Activated effector memory CD4-positive, alpha-beta T cell treated with anti-CD3 and anti-CD28 coated beads, Interleukin-2, amount 50 U/mL, for 16 hours (primary cell): ENCODE measurements around the gene ACTR3.

ENCODE experiments used
- DNase-seq: peaks from one replicate; pipeline ENCODE4 v3.0.0-alpha.2; 2020

Gene ACTR3

DNA sequence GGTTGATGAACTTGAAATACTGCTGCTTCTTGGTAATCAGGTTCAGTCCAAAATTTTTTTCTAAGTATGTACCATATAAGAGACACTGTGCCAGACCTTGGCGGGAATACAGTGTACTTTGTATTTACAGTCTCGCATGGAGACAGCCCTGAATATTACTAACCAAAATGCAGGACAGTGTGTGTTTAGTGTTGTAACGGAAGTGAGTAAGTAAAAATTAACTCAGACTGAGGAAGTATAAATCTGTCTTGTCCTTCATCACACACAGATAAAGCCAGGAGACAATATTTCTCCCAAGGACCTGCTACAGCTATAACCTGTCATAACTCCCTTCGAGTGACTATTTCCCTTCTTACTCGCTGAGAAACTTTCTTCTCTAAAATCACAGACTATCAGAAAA is 76.9 kb downstream of the ACTR3 start:
- DNase-seq, result no peak

DNA sequence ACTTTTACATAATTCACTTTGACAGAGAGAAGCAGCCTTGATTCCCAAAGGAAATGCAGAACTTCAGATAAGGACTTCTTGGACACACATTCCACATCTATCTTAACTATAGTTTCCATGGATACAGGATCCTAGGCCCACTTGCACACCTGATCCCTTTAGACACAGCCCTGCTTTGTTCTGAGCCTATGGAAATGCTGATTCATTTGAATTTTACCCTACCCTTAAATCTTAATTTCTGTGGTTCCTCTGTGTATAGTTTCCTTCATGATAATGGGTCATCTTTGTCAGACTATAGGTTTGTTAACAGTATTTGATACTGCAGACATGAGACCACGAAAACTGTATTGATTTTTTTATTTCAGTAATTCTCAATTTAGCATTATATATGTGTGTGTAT is 77.4 kb downstream of the ACTR3 start:
- DNase-seq, result no peak

DNA sequence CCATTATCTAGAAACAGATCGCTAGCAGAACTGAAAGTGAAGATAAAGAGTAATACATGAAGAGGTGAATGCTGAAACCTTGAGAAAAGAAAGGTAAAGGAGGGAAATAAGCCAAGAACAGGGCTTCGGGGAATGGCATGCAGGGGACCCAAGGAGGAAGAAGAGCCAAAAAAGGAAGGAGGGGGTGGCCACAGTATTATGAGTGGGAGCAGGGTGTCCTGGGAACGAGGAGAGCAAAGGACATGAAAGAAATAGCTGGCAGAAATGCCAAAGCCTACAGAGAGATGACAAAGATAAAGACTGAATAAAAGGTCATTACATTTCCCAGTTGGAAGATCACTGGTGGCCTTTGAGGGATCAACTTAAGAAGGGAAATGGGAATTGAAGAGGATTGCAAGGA is 82.9 kb downstream of the ACTR3 start:
- DNase-seq, result no peak

DNA sequence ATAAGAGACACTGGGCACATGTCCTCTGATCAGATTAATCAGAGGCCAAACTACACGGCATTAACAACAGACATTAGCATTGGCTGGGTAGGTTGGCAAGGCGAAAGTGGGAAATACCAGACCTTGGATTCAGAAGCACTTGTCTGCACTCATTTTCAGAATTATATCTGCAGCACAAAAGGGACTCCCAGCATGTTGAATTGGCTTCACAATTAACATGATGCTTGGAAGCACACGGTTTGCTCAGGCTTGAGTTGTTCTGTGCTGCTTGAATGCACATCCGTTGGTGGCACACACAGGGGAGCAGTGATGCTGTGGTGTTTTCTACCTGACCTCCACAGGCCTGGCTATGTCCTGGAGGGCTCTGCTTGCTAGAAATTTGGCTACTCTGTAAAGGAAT is 83.9 kb downstream of the ACTR3 start:
- no peak for DNase-seq

DNA sequence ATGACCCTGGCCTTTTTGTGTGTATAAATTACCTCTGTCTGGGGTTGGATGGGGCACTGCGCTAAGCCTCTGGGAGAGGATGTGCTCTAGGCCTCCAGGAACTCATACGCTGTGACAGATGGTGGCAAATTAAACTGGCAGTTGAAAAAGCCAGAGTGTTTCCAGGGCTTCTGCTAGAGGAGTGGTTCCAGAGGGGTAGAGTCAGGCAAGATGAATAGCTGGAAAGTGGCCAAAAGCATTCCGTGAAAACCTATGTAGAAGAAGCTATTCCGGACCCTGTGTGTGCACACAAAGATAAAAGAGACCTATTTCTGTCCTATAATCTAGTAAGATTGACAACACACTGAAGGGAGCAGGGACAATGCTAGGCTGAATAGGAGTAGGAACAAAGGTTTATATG is 84.8 kb downstream of the ACTR3 start:
- DNase-seq, result no peak

DNA sequence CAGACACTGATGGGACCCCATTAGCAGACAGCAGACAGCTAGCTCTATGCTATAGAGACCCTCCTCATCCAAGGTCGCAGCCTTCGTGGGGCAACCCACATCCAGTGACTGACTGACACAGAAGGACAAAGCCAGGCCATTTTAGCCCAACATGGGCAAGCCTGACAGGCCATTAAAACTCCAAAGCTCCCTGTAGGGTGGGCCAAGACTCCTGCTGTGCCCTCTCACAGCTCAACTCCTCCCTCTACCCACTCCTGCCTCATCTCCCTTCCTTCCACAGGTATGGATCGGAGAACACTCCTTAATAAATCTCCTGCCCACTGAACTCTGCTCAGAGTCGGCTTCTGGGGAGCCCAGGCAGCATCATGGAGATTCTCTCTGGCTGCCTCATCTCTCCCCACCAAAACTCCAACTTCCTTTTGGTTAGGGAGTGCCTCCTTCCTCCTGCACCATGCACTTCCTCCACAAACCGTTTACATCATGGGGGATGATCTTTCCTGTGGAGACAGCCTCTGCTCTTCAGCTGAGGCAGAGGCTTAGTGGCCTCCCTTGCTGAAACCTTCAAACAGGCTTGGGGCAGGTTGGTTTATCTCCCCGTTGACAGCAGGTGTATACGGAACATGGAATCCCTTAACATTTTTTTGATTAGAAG is 86.5 kb downstream of the ACTR3 start:
- DNase-seq, result no peak

DNA sequence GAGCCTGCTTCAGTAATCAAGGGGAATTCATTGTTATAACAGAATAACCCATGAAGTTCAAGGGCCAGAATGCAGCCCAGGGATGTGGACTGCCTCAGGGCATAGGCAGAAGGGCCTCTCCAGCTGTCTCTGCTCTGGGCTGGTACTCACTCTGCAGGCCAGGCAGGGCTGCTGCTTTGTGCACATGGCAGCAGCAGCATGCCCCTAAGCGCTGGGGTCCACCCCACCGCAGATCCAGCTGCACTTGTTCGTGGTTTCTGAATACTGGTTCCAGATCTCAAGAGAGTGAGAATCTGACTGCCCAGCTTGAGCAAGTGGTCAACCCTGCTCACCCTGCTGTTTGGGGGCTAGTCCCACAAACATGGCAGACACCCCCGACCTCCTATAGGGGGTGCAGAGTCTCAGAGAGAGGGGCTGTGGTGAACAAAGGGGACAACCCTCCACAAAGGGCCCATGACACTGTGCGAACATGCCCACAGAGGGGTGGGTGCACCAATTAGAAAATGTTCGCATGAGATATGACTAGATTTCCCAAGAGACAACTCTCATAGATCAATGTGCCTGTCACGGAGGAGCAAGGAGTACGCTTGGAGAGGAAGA is 87.3 kb downstream of the ACTR3 start:
- DNase-seq, result no peak

DNA sequence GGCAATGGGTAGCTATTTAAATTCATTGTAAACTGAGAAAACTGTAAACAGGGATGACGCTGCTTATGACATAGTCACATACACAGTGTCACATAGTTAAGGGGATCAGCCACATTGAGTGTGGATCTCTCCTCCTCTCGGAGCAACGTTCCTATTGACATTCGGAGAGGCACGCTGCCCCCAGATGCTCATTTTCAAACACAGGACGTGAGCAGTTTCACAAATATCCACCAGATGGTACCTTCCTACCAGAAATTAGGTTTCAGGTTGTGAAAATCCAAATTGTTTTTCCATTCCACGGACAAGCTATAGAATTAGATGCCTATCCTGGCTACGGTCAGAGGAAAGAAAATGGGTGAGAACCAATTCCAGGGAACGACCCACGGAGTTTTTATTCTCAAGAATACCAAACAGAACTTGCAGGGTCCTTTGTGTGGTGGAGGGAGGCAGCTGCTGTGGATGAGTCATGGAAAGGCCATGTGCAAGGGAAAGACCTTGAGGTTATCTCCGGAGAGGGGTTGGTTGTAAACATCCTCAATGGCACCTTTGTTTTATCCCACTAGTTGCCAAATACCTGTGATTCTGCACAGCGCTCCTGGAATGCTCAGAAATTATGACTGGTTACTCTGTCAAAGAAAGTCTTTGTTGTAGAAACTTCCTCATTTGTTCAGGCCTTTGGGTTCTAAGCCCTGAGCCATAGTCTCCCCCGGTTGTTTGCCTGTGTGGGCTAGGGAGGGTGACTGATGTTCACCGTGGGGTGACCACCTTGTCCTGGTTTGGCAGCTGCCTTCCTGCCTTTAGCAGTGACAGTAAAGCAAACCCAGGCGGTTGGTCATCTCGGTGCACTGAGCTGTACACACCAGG is 88.0 kb downstream of the ACTR3 start:
- DNase-seq, result no peak

DNA sequence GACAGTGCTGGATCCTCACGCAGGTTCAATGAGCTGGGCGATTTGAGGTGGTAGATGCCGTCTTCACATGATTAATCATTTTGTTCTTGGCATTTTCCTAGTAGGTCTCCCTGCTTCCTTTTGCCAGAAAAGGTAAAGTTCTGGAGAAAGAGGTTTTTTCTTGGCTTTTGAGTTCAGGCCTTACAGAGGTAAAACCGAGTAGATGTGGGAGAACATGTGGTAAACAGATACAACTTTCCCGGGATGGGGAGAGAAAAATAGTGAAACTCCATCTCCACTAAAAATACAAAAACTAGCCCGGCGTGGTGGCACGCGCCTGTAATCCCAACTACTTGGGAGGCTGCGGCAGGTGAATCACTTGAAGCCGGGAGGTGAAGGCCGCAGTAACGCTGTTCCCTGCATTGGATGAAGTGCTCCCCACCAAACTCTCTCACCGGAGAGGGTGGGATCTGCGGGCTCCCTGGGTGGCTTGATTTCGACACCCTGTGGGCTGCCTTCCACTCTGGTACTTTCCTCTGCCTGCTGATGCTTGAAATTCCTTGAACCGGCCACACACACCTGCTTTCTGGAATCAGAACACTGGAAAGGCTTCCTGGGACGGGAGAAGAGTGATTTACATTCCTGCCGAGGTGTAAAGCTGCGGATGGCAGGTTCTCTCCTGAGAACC is 88.8 kb downstream of the ACTR3 start:
- no peak for DNase-seq

DNA sequence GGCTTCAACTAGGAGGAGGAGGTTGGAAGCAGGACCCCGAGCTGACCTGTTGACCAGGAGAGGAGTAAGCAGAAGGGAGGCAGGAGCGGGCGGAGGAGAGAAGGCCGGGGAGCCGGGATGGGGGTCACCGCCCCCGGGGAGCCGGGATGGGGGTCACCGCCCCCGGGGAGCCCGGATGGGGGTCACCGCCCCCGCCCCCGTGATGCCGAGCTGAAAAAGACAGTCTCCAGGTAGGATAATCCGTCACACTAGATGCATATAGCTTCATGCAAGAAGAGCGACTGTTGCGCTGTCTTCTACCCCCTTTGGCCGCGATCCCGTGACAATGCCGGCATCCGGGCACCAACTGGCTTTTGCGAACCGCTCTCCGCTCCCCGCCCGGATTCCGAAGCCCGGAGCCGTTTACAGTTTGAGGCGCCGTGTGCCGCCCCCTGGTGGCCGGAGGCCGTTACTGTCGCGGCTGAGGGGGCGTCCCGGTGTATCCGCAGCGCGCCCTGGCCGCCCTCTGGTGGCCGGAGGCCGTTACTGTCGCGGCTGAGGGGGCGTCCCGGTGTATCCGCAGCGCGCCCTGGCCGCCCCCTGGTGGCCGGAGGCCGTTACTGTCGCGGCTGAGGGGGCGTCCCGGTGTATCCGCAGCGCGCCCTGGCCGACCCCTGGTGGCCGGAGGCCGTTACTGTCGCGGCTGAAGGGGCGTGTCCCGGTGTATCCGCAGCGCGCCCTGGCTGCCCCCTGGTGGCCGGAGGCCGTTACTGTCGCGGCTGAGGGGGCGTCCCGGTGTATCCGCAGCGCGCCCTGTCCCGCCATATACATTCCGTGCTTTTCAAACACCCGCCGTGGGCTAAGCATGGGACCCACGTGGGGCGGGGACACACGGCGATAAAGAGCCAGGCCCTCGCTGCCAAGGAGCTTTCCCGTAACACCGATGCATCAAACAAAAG is 89.6 kb downstream of the ACTR3 start:
- peak; percentile 84 for DNase-seq

DNA sequence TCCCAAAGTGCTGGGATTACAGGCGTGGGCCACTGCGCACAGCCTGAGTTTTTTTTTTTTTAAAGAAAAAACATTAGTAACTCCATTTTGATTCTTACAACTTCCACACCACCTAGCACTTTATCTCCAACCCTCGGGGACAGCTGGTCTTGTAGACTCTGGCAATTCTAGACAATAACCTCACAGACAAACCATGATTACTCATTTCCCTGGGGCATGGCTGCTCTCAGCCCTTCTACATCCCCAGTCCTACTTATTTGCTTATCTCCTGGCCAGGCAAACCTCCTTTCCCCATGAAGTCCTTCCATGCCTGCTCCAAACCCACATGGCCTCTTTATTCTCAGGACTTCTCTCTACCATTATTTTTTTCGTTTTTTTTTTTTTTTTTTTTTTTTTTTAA is 91.1 kb downstream of the ACTR3 start:
- no peak for DNase-seq

DNA sequence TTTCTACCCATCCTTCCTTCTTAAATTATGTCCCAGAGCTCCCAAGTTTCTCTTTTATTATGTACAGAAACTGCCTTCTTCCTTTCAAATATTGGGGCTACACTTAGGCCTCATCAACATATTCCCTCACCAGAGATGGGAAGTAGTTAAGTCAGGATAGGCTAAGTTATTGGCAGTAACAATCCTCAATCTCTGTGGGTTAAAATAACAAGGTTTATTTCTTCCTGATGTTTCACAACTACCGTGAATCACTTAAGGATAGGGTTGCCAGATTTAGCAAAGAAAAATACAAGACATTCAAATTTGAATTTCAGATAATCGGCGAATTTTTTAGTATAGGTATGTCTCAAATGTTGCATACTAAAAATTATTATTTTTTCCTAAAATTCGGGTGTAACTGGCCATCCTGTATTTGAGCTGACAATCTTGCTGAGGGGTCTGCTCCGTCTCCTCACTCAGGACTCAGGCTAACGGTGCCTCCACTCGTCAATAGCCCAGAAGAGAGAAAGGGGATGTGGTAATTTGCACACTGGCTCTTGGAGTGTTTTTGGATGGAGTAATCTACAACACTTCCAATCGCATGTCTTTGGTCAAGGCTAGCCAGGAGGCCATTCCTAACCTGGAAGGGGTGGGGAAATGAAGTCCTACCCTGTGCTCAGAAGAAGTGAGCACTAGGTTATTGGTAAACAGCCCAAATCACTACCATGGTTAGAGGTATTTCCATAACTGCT is 91.7 kb downstream of the ACTR3 start:
- no peak for DNase-seq

DNA sequence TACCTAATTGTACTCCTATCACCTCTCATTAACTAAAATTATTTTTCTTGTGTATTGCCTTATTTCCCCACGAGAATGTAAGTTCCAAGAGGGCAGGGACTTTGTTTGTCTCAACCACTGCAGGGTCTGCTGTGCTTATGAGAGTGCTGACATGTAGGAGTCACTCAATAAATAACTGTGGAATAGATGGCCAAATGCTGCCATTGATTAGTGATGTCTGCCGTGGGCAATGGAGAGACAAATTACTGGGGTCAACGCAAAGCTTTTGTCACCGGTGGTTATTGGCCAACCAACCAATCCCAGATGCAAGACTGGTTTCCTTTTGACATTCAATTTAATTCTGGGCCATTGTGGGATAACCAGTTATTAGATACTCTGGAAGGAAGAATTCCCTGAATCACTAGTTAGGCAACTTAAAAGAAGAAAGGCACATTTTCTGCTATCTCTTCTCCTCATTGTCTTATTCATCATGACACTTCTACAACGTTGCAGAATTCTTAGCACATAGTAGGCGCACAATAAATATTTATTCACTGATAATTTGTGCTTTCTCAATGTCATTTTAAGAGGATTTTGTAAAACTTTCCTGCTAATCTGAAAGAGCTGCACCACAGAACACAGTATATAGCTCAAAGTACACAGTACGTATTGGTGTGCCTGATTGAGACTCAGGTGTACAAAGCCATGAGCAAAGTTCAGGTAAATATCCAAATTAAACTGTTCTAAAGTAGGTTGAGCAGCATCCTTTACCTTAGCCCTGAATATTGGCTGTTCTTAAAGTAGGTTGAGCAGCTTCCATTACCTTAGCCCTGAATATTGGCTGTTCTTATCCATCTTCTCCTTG is 95.9 kb downstream of the ACTR3 start:
- DNase-seq, result no peak

DNA sequence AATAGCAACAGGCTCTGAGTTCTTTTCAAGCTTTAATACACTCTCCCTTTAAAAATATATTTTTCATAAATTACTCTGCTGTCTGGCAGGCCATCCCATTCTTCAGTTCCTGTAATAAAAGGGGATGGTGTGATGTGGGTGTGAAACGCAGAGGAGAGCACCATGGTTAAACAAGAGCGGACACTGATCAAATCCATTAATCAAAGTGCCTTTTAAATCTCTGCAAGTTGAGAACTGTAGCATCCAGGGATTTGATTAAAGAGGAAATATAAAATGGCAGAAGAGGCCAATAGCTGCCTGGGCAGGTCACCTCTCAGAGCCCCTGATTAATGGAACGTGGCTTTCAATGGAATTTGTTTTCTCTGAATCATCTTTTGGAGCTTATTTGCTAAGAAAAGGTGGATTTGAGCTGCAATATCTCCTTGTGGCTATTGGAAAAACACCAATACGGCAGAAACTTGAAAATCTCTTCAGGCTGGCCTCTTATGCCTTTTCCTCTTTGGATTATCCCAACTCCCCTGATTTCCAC is 96.9 kb downstream of the ACTR3 start:
- no peak for DNase-seq

DNA sequence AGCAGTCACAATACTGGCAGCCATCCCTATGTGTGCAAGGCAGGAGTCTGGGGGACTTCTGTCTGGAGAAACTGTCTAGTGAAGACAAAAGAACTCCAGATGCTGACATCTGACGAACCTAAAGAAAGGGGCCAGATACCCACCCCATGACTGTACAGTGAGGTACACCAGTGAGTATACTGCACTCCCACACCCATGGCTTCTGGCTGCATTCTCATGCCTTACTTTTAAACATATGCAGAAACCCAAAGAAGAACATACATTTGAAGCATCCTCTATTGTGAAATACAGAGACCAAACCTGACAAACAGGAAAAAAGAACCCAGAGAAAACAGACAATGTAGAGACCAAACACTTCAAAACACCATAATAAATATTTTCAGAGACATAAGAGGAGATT is 102.2 kb downstream of the ACTR3 start:
- no peak for DNase-seq

DNA sequence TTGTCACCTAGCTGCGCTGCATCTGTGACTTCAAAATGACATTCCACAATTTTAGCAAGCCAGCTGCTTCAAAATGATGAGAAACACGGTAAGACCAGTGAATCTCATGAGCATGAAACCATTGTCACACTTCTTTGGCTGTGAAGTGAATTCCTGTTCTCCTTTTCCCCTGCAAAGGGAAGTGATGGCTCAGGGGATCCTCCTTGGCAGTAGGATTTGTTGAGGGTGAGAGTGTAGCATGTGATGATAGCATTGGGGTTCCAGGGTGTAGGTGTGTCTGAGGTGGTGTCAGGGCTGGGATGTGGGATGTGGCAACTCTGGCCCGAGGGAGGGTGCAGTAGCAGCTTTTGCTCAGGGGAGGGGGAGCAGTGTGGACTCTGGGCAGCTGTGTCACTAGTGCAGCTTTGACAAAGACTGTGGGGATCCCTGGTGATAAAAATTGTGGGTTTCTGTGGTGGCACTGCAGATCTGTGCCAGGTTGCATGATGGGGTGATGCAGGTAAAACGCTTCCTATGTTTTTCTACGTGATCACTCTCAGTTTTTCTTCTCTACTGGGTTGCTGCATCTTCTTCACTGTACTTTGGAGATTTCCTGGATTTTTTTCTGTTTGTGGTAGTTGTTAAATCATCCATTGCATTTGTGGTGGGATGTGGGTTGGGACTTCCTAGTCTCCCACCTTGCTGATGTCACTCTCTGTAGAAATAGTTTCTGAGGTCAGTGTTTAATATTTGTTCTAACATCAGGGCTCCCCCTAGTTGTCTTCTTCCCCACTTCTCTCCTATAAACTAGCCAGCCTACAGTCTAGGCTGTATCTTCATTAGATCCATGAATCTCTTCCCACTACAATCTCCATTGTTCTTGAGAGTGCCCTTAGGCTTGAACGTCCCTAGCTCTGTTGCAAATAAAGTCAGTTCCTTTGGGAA is 107.0 kb downstream of the ACTR3 start:
- no peak for DNase-seq

DNA sequence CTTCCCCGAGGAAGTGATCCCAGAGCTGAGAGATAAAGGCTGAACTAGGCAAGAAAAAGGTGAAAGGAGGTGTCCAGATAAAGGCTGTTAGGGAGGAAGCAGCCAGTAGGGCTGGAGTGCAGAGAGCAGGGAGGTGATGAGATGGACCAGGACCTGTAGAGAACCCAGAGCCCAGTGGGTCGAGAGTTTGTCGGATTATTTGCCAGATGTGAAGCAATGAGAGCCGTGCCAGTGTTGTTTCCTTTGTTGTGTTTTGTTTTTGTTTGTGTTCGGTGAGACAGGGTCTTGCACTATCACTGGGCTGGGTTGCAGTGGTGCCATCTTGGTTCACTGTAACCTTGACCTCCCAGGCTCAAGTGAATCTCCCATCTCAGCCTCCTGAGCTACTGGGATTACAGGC is 111.3 kb downstream of the ACTR3 start:
- no peak for DNase-seq

DNA sequence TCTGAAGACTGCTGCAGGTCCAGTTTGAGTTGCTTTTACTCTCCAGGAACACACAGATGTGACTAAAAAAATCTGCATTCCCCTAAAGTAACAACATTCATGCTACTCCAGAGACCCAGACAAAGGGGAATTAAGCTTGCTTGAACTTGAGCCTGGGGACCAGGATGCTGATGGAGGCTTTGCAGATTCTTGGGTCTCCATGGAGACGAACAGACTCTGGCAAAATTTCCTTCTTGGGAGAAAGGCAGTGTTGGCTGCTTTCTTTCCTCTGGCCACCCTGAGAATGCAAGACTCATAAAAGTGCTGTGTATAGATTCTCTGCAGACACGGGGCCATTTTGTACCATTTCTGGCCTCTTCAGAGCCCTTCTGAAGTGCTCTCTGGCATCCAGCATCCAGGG is 112.0 kb downstream of the ACTR3 start:
- DNase-seq, result no peak

DNA sequence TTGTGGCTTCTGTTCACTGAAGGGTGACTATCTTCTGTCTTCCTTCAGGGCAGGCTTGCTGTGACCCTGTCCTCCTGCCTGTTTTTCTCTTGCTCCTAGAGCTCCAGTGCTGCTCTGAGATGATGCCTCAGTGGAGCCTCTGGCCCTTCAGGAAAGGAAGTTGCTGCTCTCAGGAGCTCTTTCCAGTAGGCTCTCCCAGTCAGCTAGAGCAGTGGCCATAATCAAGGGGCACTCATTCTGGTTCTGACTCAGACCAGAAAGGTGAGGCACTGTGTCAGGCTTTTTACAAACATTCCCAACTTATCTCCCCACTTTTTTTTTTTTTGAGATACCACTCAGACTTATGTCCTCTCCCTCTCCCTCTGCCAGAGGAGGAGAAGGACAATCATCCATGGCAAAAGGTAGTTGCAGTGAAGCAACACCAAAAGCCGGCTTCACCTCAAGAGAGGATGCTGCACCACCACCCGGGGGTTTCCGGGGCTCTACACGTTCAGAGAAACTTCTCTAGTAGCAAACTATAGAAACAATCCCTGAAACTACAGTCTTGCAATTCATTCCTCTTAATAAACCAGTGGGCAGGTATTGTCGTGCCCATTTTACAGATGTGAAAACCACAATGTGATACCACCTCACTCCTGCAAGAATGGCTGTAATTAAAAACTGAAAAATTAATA is 115.4 kb downstream of the ACTR3 start:
- DNase-seq, result no peak
